ENCODE results near the gene PNPLA8.

The PNPLA8 gene

DNA sequence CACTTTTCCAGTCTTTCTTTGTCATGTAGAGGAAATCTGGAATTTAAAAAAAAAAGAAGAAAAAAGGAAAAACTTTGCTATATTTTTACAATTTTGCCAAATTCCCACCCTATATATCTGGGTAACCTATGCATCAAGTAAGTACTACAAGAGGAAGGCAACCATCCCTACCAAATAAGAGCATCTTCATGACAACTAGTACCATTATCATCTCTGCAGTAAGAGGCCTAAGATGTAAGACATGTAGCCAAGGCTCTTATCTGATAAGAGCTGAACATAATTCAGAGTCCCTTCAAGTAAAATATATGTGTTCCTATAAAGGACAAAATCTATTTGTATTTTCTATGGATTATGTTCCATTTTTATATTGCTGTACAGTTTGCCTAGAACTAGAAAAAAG, 40.1 kb upstream of the PNPLA8 start:
- no peaks in the 10 kb centered on the region for H3K9me3 ChIP-seq (ENCODE audit: insufficient read depth, low read depth, low read length)
- peaks cover 32% of the 10 kb centered on the region for H3K4me1 ChIP-seq (ENCODE audit: insufficient read depth, low read length, poor library complexity, severe bottlenecking)
- H3K36me3 ChIP-seq (ENCODE audit: insufficient read depth, low read length) = no peaks in the 10 kb centered on the region
- H2AFZ ChIP-seq (ENCODE audit: low read length) = no peak overlapping the region
- H3K9me2 ChIP-seq (replicated peaks; ENCODE audit: low read depth, low read length) = no peaks in the 10 kb centered on the region
- peaks cover 39% of the 10 kb centered on the region for H3K79me2 ChIP-seq (ENCODE audit: insufficient read depth, low read length)
- no peaks in the 10 kb centered on the region for H3K27me3 ChIP-seq (ENCODE audit: insufficient read depth, low read length, poor library complexity, severe bottlenecking)
- TF ChIP-seq, protein P1, sequence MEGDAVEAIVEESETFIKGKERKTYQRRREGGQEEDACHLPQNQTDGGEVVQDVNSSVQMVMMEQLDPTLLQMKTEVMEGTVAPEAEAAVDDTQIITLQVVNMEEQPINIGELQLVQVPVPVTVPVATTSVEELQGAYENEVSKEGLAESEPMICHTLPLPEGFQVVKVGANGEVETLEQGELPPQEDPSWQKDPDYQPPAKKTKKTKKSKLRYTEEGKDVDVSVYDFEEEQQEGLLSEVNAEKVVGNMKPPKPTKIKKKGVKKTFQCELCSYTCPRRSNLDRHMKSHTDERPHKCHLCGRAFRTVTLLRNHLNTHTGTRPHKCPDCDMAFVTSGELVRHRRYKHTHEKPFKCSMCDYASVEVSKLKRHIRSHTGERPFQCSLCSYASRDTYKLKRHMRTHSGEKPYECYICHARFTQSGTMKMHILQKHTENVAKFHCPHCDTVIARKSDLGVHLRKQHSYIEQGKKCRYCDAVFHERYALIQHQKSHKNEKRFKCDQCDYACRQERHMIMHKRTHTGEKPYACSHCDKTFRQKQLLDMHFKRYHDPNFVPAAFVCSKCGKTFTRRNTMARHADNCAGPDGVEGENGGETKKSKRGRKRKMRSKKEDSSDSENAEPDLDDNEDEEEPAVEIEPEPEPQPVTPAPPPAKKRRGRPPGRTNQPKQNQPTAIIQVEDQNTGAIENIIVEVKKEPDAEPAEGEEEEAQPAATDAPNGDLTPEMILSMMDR (conservative IDR thresholded peaks at IDR 0.05; ENCODE audit: low read length) = no peak
- no peak for TF ChIP-seq EZH2phosphoT487 (IDR thresholded peaks at IDR 0.05; ENCODE audit: borderline replicate concordance)
- H3F3A ChIP-seq (ENCODE audit: low read depth) = no peaks in the 10 kb centered on the region
- peaks cover 12% of the 10 kb centered on the region for H4K20me1 ChIP-seq (ENCODE audit: insufficient read depth, low read length, poor library complexity, severe bottlenecking)
- H3K4me3 ChIP-seq (ENCODE audit: low read length, poor library complexity, severe bottlenecking) = no peak overlapping the region
- no peak overlapping the region for H3K9ac ChIP-seq (ENCODE audit: low read depth, low read length, poor library complexity, severe bottlenecking)
- H3K4me2 ChIP-seq (ENCODE audit: low read depth, low read length, poor library complexity, severe bottlenecking) = peak overlapping the region; percentile 98

DNA sequence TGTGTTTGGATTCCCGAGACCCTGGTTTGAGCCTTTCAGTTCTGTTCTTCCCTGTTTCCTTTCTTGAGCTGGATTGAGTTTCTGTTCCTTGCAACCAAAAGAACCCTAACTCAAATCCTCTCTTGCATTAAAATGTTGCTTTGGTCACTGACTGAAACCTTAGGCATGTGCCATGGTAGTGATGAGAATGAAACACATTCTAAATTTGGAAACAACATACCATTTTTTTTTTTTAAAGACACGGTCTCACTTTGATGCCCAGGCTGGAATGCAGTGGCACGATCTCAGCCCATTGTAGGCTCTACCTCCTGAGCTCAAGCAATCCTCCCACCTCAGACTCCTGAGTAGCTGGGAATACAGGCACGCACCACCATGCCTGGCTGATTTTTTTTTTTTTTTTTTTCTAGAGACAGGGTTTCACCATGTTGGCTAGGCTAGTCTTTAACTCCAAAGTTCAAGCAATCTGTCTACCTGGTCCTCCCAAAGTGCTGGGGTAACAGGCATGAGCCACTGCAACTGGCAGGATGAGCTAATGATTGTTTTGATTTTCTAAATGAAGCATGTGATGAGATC, 35.2 kb upstream of the PNPLA8 start:
- Histone ChIP-seq H3K4me1 (ENCODE audit: insufficient read depth, low read length, poor library complexity, severe bottlenecking) (peaks cover 4% of the 10 kb centered on the region), H3K36me3 (ENCODE audit: insufficient read depth, low read length) (no peaks in the 10 kb centered on the region), H4K20me1 (ENCODE audit: insufficient read depth, low read length, poor library complexity, severe bottlenecking) (no peaks in the 10 kb centered on the region), H3F3A (ENCODE audit: low read depth) (no peaks in the 10 kb centered on the region), H3K4me3 (ENCODE audit: low read length, poor library complexity, severe bottlenecking) (no peak overlapping the region), H3K9ac (ENCODE audit: low read depth, low read length, poor library complexity, severe bottlenecking) (no peak overlapping the region), H3K9me3 (ENCODE audit: insufficient read depth, low read depth, low read length) (peaks cover 3% of the 10 kb centered on the region; the same call in 1 of the 2 replicates), H3K79me2 (ENCODE audit: insufficient read depth, low read length) (no peaks in the 10 kb centered on the region; the same call in 1 of the 2 replicates), H2AFZ (ENCODE audit: low read length) (no peak overlapping the region), H3K4me2 (ENCODE audit: low read depth, low read length, poor library complexity, severe bottlenecking) (no peak overlapping the region), H3K9me2 (replicated peaks; ENCODE audit: low read depth, low read length) (no peaks in the 10 kb centered on the region), H3K27me3 (ENCODE audit: insufficient read depth, low read length, poor library complexity, severe bottlenecking) (no peaks in the 10 kb centered on the region)
- no peak for TF ChIP-seq EZH2phosphoT487 (IDR thresholded peaks at IDR 0.05; ENCODE audit: borderline replicate concordance)
- TF ChIP-seq, protein P1 (conservative IDR thresholded peaks at IDR 0.05; ENCODE audit: low read length) = no peak

DNA sequence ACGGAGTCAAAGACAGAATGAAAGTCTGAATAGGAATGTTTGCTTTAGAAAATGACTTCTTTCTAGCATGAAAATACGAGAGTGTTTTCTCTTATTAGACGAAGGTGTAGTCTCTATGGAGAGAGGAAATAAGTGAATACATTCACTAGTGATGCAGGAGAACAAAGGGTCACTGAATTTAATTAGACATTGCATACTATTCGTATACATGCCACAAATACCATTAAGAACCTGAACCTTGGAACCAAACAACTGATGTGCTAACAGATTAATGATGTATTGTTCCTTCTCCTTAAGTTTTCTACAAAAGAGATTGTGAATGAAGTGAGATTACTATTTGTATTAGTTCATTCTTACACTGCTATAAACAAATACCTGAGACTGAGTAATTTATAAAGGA, 33.3 kb upstream of the PNPLA8 start:
- Histone ChIP-seq H3K4me2 (ENCODE audit: low read depth, low read length, poor library complexity, severe bottlenecking) (no peak overlapping the region), H3K4me1 (ENCODE audit: insufficient read depth, low read length, poor library complexity, severe bottlenecking) (no peaks in the 10 kb centered on the region), H3K9ac (ENCODE audit: low read depth, low read length, poor library complexity, severe bottlenecking) (no peak overlapping the region), H3K9me3 (ENCODE audit: insufficient read depth, low read depth, low read length) (peaks cover 3% of the 10 kb centered on the region; the same call in 1 of the 2 replicates), H3K36me3 (ENCODE audit: insufficient read depth, low read length) (no peaks in the 10 kb centered on the region), H3K4me3 (ENCODE audit: low read length, poor library complexity, severe bottlenecking) (no peak overlapping the region), H2AFZ (ENCODE audit: low read length) (no peak overlapping the region), H3K9me2 (replicated peaks; ENCODE audit: low read depth, low read length) (no peaks in the 10 kb centered on the region), H3F3A (ENCODE audit: low read depth) (no peaks in the 10 kb centered on the region), H3K79me2 (ENCODE audit: insufficient read depth, low read length) (no peaks in the 10 kb centered on the region), H4K20me1 (ENCODE audit: insufficient read depth, low read length, poor library complexity, severe bottlenecking) (no peaks in the 10 kb centered on the region), H3K27me3 (ENCODE audit: insufficient read depth, low read length, poor library complexity, severe bottlenecking) (no peaks in the 10 kb centered on the region)
- TF ChIP-seq, protein P1 (conservative IDR thresholded peaks at IDR 0.05; ENCODE audit: low read length) = no peak
- TF ChIP-seq EZH2phosphoT487 (IDR thresholded peaks at IDR 0.05; ENCODE audit: borderline replicate concordance) = no peak

Data from Loucy (cell line).